ENCODE data around the gene FHL1. TPM values are rescaled to one million over a fixed set of nuclear protein-coding genes. Genes with fewer than 3 reads are reported as not detected.

FHL1 gene
- total and polyA plus RNA-seq, 4 donors: 8.8 to 20.2 (median 15.0) TPM

DNA sequence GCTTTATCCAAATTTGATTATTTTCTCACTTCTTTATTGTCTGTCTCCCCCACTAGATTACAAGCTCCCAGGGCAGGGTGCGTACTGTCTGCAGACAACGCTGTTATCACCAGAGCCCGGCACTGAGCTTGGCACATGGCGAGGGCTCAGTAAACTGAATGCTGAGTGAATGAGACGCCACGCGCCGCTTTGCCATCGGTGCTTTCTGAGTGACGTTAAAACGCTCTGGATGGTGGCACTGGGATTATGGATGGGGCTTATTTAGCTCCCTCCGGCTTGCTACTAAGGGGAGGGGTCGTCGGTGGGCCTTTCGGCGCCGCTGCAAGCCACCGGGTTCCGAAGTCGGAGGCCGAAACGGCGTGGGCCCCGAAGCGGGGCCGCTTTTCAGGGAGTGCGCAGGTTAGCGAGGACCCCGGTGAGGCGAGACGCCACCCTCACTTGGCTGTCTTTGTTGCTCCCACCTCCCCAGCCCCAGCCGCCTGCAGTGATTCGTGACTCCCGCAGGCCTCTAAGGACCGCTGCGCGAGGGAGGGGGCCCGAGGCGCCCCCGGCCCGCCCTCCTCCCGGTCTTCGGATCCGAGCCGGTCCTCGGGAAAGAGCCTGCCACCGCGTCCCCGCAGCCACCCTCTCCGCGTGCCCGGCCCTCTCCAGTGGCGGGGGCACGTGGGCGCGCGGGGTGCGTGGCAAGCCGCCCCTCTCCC lies 569 bp upstream of the FHL1 start:
- H3K27me3 ChIP-seq (ENCODE audit: control insufficient read depth in 4 of 4, insufficient read depth in 4 of 4, low read length in 3 of 4): peaks cover 0 to 3% (median 0%) of the 10 kb centered on the region in 4 donors
- H3K4me3 ChIP-seq (ENCODE audit: low read depth in 1 of 3, low read length in 3 of 3): peak overlapping the region; percentile 32 to 73 (median 65)
- TF ChIP-seq, protein P1, sequence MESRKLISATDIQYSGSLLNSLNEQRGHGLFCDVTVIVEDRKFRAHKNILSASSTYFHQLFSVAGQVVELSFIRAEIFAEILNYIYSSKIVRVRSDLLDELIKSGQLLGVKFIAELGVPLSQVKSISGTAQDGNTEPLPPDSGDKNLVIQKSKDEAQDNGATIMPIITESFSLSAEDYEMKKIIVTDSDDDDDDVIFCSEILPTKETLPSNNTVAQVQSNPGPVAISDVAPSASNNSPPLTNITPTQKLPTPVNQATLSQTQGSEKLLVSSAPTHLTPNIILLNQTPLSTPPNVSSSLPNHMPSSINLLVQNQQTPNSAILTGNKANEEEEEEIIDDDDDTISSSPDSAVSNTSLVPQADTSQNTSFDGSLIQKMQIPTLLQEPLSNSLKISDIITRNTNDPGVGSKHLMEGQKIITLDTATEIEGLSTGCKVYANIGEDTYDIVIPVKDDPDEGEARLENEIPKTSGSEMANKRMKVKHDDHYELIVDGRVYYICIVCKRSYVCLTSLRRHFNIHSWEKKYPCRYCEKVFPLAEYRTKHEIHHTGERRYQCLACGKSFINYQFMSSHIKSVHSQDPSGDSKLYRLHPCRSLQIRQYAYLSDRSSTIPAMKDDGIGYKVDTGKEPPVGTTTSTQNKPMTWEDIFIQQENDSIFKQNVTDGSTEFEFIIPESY (IDR thresholded peaks at IDR 0.05): no peak
- no peak for TF ChIP-seq TAF1 (conservative IDR thresholded peaks at IDR 0.05)
- TF ChIP-seq, protein P2, sequence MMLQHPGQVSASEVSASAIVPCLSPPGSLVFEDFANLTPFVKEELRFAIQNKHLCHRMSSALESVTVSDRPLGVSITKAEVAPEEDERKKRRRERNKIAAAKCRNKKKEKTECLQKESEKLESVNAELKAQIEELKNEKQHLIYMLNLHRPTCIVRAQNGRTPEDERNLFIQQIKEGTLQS (IDR thresholded peaks at IDR 0.05): no peak
- no peak for TF ChIP-seq JUND (IDR thresholded peaks at IDR 0.05)
- no peak for TF ChIP-seq FOXA1 (IDR thresholded peaks at IDR 0.05)
- TF ChIP-seq, protein P3, sequence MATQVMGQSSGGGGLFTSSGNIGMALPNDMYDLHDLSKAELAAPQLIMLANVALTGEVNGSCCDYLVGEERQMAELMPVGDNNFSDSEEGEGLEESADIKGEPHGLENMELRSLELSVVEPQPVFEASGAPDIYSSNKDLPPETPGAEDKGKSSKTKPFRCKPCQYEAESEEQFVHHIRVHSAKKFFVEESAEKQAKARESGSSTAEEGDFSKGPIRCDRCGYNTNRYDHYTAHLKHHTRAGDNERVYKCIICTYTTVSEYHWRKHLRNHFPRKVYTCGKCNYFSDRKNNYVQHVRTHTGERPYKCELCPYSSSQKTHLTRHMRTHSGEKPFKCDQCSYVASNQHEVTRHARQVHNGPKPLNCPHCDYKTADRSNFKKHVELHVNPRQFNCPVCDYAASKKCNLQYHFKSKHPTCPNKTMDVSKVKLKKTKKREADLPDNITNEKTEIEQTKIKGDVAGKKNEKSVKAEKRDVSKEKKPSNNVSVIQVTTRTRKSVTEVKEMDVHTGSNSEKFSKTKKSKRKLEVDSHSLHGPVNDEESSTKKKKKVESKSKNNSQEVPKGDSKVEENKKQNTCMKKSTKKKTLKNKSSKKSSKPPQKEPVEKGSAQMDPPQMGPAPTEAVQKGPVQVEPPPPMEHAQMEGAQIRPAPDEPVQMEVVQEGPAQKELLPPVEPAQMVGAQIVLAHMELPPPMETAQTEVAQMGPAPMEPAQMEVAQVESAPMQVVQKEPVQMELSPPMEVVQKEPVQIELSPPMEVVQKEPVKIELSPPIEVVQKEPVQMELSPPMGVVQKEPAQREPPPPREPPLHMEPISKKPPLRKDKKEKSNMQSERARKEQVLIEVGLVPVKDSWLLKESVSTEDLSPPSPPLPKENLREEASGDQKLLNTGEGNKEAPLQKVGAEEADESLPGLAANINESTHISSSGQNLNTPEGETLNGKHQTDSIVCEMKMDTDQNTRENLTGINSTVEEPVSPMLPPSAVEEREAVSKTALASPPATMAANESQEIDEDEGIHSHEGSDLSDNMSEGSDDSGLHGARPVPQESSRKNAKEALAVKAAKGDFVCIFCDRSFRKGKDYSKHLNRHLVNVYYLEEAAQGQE (IDR thresholded peaks at IDR 0.05): no peak
- TF ChIP-seq, protein P4, sequence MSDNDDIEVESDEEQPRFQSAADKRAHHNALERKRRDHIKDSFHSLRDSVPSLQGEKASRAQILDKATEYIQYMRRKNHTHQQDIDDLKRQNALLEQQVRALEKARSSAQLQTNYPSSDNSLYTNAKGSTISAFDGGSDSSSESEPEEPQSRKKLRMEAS (IDR thresholded peaks at IDR 0.05): no peak
- no peak for TF ChIP-seq EGR1 (IDR thresholded peaks at IDR 0.05; ENCODE audit: low read depth in 2 of 2)
- TF ChIP-seq YY1 (IDR thresholded peaks at IDR 0.05): no peak
- TF ChIP-seq NR2F2 (IDR thresholded peaks at IDR 0.05): no peak
- TF ChIP-seq RXRA (IDR thresholded peaks at IDR 0.05): no peak
- TF ChIP-seq FOXA2 (IDR thresholded peaks at IDR 0.05): no peak
- no peak for TF ChIP-seq RAD21 (IDR thresholded peaks at IDR 0.05)
- TF ChIP-seq HNF4G (IDR thresholded peaks at IDR 0.05): no peak
- DNase-seq (ENCODE audit: low spot score): no peak
- WGBS: under 1% methylated on average over 54 of the region's 59 CpGs
- no peaks in the 10 kb centered on the region for H3K9me3 ChIP-seq (ENCODE audit: control insufficient read depth in 4 of 4, low read length in 3 of 4)
- peaks cover 0 to 5% (median 2%) of the 10 kb centered on the region in 4 donors for H3K4me1 ChIP-seq (ENCODE audit: control insufficient read depth in 4 of 4, insufficient read depth in 4 of 4, low read length in 3 of 4)
- peak overlapping the region; percentile 41 to 56 for H3K27ac ChIP-seq (ENCODE audit: low read depth in 1 of 2, low read length in 2 of 2)
- no peaks in the 10 kb centered on the region for H3K36me3 ChIP-seq (ENCODE audit: control insufficient read depth in 4 of 4, insufficient read depth in 3 of 4, low read depth in 1 of 4, low read length in 3 of 4)
- peak overlapping the region in 1 of 2 donors; percentile 22 for H3K9ac ChIP-seq (ENCODE audit: low read depth in 1 of 2, low read length in 2 of 2)

DNA sequence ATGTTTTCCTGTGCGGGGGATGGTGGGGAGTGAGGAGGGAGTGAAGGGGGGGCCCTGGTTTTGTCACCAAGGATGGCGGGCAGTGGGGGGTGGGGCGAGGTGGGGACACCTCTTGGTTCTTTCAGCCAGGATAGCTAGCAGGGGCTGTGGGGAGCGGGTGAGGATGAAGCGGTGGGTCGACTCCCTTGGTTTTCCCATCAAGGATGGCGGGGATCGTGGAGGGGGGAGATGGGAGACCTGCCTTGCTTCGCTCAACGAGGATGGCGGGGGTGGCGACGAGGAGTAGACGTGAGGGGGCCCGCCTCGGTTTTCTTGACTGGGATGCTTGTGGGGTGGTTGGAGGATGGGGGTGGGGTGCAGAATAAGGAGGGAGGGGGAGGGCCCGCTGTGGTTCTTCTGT lies 643 bp downstream of the FHL1 start:
- Histone ChIP-seq H3K27ac (ENCODE audit: low read depth in 1 of 2, low read length in 2 of 2) (peak overlapping the region; percentile 56 to 71), H3K4me3 (ENCODE audit: low read depth in 1 of 3, low read length in 3 of 3) (peak overlapping the region in 2 of 3 donors; percentile 36 to 73), H3K9ac (ENCODE audit: low read depth in 1 of 2, low read length in 2 of 2) (no peak overlapping the region), H3K36me3 (ENCODE audit: control insufficient read depth in 4 of 4, insufficient read depth in 3 of 4, low read depth in 1 of 4, low read length in 3 of 4) (no peaks in the 10 kb centered on the region), H3K27me3 (ENCODE audit: control insufficient read depth in 4 of 4, insufficient read depth in 4 of 4, low read length in 3 of 4) (peaks cover 0 to 3% (median 0%) of the 10 kb centered on the region in 4 donors), H3K4me1 (ENCODE audit: control insufficient read depth in 4 of 4, insufficient read depth in 4 of 4, low read length in 3 of 4) (peaks cover 0 to 5% (median 2%) of the 10 kb centered on the region in 4 donors), H3K9me3 (ENCODE audit: control insufficient read depth in 4 of 4, low read length in 3 of 4) (no peaks in the 10 kb centered on the region)
- TF ChIP-seq HNF4A (conservative IDR thresholded peaks at IDR 0.05) (no peak), JUND (IDR thresholded peaks at IDR 0.05) (no peak), HNF4G (IDR thresholded peaks at IDR 0.05) (no peak)
- TF ChIP-seq, protein P3 (IDR thresholded peaks at IDR 0.05): no peak
- TF ChIP-seq, protein P5, sequence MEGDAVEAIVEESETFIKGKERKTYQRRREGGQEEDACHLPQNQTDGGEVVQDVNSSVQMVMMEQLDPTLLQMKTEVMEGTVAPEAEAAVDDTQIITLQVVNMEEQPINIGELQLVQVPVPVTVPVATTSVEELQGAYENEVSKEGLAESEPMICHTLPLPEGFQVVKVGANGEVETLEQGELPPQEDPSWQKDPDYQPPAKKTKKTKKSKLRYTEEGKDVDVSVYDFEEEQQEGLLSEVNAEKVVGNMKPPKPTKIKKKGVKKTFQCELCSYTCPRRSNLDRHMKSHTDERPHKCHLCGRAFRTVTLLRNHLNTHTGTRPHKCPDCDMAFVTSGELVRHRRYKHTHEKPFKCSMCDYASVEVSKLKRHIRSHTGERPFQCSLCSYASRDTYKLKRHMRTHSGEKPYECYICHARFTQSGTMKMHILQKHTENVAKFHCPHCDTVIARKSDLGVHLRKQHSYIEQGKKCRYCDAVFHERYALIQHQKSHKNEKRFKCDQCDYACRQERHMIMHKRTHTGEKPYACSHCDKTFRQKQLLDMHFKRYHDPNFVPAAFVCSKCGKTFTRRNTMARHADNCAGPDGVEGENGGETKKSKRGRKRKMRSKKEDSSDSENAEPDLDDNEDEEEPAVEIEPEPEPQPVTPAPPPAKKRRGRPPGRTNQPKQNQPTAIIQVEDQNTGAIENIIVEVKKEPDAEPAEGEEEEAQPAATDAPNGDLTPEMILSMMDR (IDR thresholded peaks at IDR 0.05; ENCODE audit: low read depth, low read length, missing input control): no peak
- no peak for DNase-seq (ENCODE audit: low spot score)
- WGBS: 27% methylated on average over 17 of the region's 17 CpGs
